Urinary bladder (tissue), 4 donors: ENCODE measurements around the gene CTSS. TPM values are rescaled to one million over a fixed set of nuclear protein-coding genes. Genes with fewer than 3 reads are reported as not detected.
"Not testable (repeated sequence)": the region's sequence is repeated elsewhere in the genome, so short reads cannot be mapped to it uniquely, and the experiment has no call there.

Experiments
- DNase-seq: peaks from one replicate; pipeline ENCODE4 v3.0.0-alpha.2; 2015; ENCODE audit errors: extremely low spot score
- H3K27ac ChIP-seq: one replicate; pipeline ENCODE4 v1.5.1; 2013; ENCODE audit warnings: low read depth, mild to moderate bottlenecking, moderate library complexity
- H3K36me3 ChIP-seq: one replicate; pipeline ENCODE4 v1.6.1; 2013; ENCODE audit warnings: mild to moderate bottlenecking, moderate library complexity; ENCODE audit not compliant: insufficient read depth
- H3K4me1 ChIP-seq: one replicate; pipeline ENCODE4 v1.6.1; 2013; ENCODE audit warnings: mild to moderate bottlenecking, moderate library complexity; ENCODE audit not compliant: insufficient read depth
- H3K4me3 ChIP-seq: one replicate; pipeline ENCODE4 v1.5.1; 2013; ENCODE audit warnings: low read depth, low read length
- WGBS: extraction: QIAGEN DNeasy Blood & Tissue Kit; methylation state at CpG from one replicate; pipeline ENCODE4 v1.1.7; 2013; 5-methylcytosine and 5-hydroxymethylcytosine counted together
- polyA plus RNA-seq: library from polyadenylated mRNA; stranded (reverse); fragments of 200-250 nt; gene quantifications from one replicate; pipeline ENCODE4 v1.2.3, GENCODE V29; 2013
- total RNA-seq: library from RNA; depleted of rRNA; stranded (reverse); fragments of >200 nt; gene quantifications from one replicate; pipeline ENCODE4 v1.2.3, GENCODE V29; 2014
- donor health status: healthy with polysubstance abuse.
- donor health status: healthy.

CTSS gene
- total and polyA plus RNA-seq, 2 donors, result 44.8 to 58.2 TPM

GRCh38 chr1:150793221-150793620 is 27.6 kb upstream of the CTSS start:
- 82% methylated on average over 1 of the region's 1 CpG for WGBS
- Histone ChIP-seq H3K4me3 (no peak overlapping the region), H3K27ac (no peak overlapping the region), H3K36me3 (peaks cover 1% of the 10 kb centered on the region), H3K4me1 (no peaks in the 10 kb centered on the region)
- DNase-seq, result no peak

GRCh38 chr1:150791585-150791984 is 26.0 kb upstream of the CTSS start:
- Histone ChIP-seq H3K4me3 (no peak overlapping the region), H3K27ac (no peak overlapping the region), H3K4me1 (no peaks in the 10 kb centered on the region), H3K36me3 (peaks cover 1% of the 10 kb centered on the region)
- WGBS, result 82% methylated on average over 4 of the region's 4 CpGs
- no peak for DNase-seq

- no peaks in the 10 kb centered on the region for H3K36me3 ChIP-seq
- H3K4me1 ChIP-seq, result no peaks in the 10 kb centered on the region
- DNase-seq, result no peak
- H3K4me3 ChIP-seq, result no peak overlapping the region
- 79% methylated on average over 4 of the region's 4 CpGs for WGBS
- H3K27ac ChIP-seq, result no peak overlapping the region
Measured at GRCh38 chr1:150789396-150789795, 23.8 kb upstream of the CTSS start.

- WGBS, result 85% methylated on average over 4 of the region's 4 CpGs
- H3K27ac ChIP-seq, result no peak overlapping the region
- H3K4me1 ChIP-seq, result no peaks in the 10 kb centered on the region
- no peak overlapping the region for H3K4me3 ChIP-seq
- no peaks in the 10 kb centered on the region for H3K36me3 ChIP-seq
- no peak for DNase-seq
Measured at GRCh38 chr1:150788946-150789345, 23.4 kb upstream of the CTSS start.

DNA sequence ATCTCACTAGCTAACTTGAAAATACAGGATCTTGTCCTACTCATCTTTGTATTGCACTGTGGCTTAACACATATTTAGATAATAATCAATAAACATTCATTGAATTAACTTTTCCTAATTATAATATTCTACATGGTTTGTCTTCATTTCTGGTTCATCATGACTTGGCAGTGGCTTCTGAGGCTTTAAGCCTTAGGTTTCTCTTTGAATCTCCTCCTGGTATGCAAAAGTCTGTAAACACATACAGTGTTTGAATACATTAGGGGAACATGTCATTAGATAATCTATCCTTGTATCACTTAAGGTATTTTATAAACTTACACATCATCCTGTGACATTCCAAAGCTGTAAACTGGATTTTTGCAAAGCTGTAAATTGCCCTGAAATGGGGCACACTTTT is 21.9 kb upstream of the CTSS start:
- H3K4me1 ChIP-seq, result no peaks in the 10 kb centered on the region
- peak overlapping the region; percentile 23 for H3K4me3 ChIP-seq
- no peaks in the 10 kb centered on the region for H3K36me3 ChIP-seq
- DNase-seq, result no peak
- no peak overlapping the region for H3K27ac ChIP-seq

- Histone ChIP-seq H3K27ac (no peak overlapping the region), H3K4me3 (no peak overlapping the region), H3K4me1 (no peaks in the 10 kb centered on the region), H3K36me3 (no peaks in the 10 kb centered on the region)
- 87% methylated on average over 3 of the region's 3 CpGs for WGBS
- no peak for DNase-seq
Measured at GRCh38 chr1:150780510-150780909, 14.9 kb upstream of the CTSS start.

GRCh38 chr1:150778409-150778808 is 12.8 kb upstream of the CTSS start:
- H3K27ac ChIP-seq, result no peak overlapping the region
- H3K4me1 ChIP-seq, result no peaks in the 10 kb centered on the region
- no peak overlapping the region for H3K4me3 ChIP-seq
- no peak for DNase-seq
- no peaks in the 10 kb centered on the region for H3K36me3 ChIP-seq
- WGBS, result 93% methylated on average over 1 of the region's 1 CpG

- 93% methylated on average over 2 of the region's 2 CpGs for WGBS
- DNase-seq, result no peak
- Histone ChIP-seq H3K27ac (no peak overlapping the region), H3K4me1 (no peaks in the 10 kb centered on the region), H3K4me3 (no peak overlapping the region), H3K36me3 (no peaks in the 10 kb centered on the region)
Measured at GRCh38 chr1:150777544-150777943, 12.0 kb upstream of the CTSS start.

GRCh38 chr1:150775931-150776505 is 10.4 kb upstream of the CTSS start:
- not testable (repeated sequence) for H3K36me3 ChIP-seq, H3K4me1 ChIP-seq, H3K4me3 ChIP-seq, DNase-seq, H3K27ac ChIP-seq
- 87% methylated on average over 13 of the region's 13 CpGs for WGBS

- no peak for DNase-seq
- no peaks in the 10 kb centered on the region for H3K4me1 ChIP-seq
- 92% methylated on average over 3 of the region's 3 CpGs for WGBS
- no peaks in the 10 kb centered on the region for H3K36me3 ChIP-seq
- no peak overlapping the region for H3K27ac ChIP-seq
- no peak overlapping the region for H3K4me3 ChIP-seq
Measured at GRCh38 chr1:150775276-150775675, 9.7 kb upstream of the CTSS start.

DNA sequence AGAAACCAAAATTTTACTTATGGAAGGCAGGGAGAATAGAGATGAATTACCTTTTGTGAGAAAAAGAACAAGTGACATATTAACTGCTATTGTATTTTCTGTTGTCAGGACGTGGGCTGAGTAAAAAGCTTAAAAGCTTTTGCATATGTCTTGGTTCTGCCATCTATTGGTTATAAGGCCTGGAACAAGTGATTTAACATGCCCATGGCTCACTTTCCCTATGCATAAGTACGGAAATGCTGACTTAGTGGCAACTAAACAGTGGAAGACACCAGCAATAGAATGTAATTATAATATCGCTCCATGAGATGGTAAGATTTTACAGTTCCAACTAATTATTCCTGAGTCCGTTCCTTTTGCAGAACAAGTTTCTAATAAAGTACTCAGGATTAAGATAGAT is 6.7 kb upstream of the CTSS start:
- no peak overlapping the region for H3K27ac ChIP-seq
- no peak overlapping the region for H3K4me3 ChIP-seq
- 83% methylated on average over 4 of the region's 4 CpGs for WGBS
- H3K4me1 ChIP-seq, result no peaks in the 10 kb centered on the region
- no peak for DNase-seq
- no peaks in the 10 kb centered on the region for H3K36me3 ChIP-seq

GRCh38 chr1:150767704-150768103 is 2.1 kb upstream of the CTSS start:
- not testable (repeated sequence) for H3K4me3 ChIP-seq, H3K27ac ChIP-seq, H3K4me1 ChIP-seq, H3K36me3 ChIP-seq, DNase-seq
- WGBS, result 89% methylated on average over 1 of the region's 1 CpG

DNA sequence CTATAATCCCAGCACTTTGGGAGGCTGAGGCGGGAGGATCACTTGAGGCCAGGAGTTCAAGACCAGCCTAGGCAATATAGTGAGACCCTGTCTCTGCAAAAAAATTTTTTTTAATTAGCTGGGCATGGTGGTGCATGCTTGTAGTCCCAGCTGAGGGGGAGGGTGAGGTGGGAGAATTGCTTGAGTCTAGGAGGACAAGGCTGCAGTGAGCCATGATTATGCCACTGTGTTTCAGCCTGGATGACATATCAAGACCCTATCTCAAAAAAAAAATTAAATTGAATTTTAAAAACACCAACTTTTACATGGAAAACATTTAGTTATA is 361 bp upstream of the CTSS start:
- not testable (repeated sequence) for H3K36me3 ChIP-seq, DNase-seq, H3K4me1 ChIP-seq
- peak overlapping the region; percentile 85 for H3K27ac ChIP-seq
- WGBS, result 83% methylated on average over 1 of the region's 1 CpG
- H3K4me3 ChIP-seq, result peak overlapping the region; percentile 40

- H3K4me1 ChIP-seq, result peaks cover 2% of the 10 kb centered on the region
- no peak overlapping the region for H3K27ac ChIP-seq
- H3K36me3 ChIP-seq, result peaks cover 2% of the 10 kb centered on the region
- DNase-seq, result no peak
- no peak overlapping the region for H3K4me3 ChIP-seq
- WGBS, result 35% methylated on average over 2 of the region's 2 CpGs
Measured at GRCh38 chr1:150764617-150765101, 919 bp downstream of the CTSS start.

GRCh38 chr1:150763018-150763417 is 2.6 kb downstream of the CTSS start:
- Histone ChIP-seq H3K36me3 (peaks cover 2% of the 10 kb centered on the region), H3K27ac (no peak overlapping the region), H3K4me3 (no peak overlapping the region), H3K4me1 (peaks cover 2% of the 10 kb centered on the region)
- DNase-seq, result no peak
- 63% methylated on average over 3 of the region's 3 CpGs for WGBS
